Nephron (organoid): ENCODE measurements around the gene PDE4B.

Source experiments
- H3K27ac Mint-ChIP-seq, 3 experiments: 2 replicates each; pipeline ENCODE4 v1.8.0; 2020; ENCODE audit warnings: mixed read lengths in 3 of 3, mild to moderate bottlenecking in 2 of 3, moderate library complexity in 1 of 3
- H3K27me3 Mint-ChIP-seq: 2 replicates; pipeline ENCODE4 v1.8.0; 2021; ENCODE audit warnings: low read depth, mild to moderate bottlenecking, moderate library complexity, mixed read lengths
- H3K36me3 Mint-ChIP-seq: 2 replicates; pipeline ENCODE4 v1.8.0; 2020; ENCODE audit warnings: low read depth, mixed read lengths
- H3K4me1 Mint-ChIP-seq: 2 replicates; pipeline ENCODE4 v1.8.0; 2020; ENCODE audit warnings: mixed read lengths
- H3K4me3 Mint-ChIP-seq, 3 experiments: 2 replicates each; pipeline ENCODE4 v1.8.0; 2020; ENCODE audit warnings: mild to moderate bottlenecking in 3 of 3, mixed read lengths in 3 of 3, moderate library complexity in 2 of 3
- H3K9me3 Mint-ChIP-seq: 2 replicates; pipeline ENCODE4 v1.8.0; 2020; ENCODE audit warnings: mixed read lengths
- TF ChIP-seq, protein P1 (sequence below), 3 experiments: fragments of 200-600 bp; sonication (generic); IDR thresholded peaks; one replicate each; pipeline ENCODE4 v1.5.0; 2021; ENCODE audit warnings: antibody characterized with exemption in 3 of 3; ENCODE audit not compliant: unreplicated experiment in 3 of 3

PDE4B gene

DNA sequence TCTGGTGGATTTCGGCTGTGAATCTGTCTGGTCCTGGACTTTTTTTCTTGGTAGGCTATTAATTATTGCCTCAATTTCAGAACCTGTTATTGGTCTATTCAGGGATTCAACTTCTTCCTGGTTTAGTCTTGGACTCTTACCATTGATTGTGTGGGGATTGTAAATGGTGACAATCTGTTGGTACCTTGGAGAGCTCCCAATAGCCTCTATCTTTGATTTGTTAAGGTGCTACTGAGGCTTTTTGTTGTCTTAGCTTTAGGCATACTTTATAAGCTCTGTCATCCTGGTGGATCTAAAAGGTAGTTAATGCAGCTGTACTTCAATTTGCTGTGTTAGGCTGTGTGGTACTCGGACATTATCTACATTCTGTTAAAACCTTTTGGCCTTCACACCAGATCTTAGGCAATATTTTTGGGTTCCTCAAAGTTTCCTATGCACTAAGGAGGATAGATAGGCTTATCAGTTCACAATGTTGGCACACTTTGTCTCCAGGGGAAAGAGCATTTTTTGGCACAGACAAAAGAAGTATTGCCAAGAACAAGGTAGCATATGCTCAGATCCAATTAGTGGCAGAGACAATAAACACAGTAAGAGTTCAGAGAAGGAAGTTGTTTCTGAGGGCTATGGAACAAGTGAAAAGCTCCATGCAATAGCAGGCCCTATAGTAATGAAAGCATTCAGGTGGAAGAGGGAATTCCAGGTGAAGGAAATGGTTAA is 230.4 kb downstream of the PDE4B start:
- Mint-ChIP-seq H3K27me3 (peaks cover 4% of the 10 kb centered on the region), H3K4me1 (no peaks in the 10 kb centered on the region), H3K36me3 (no peaks in the 10 kb centered on the region), H3K4me3 (no peak overlapping the region), H3K9me3 (peaks cover 2% of the 10 kb centered on the region), H3K27ac (no peak overlapping the region)
- TF ChIP-seq, protein P1, sequence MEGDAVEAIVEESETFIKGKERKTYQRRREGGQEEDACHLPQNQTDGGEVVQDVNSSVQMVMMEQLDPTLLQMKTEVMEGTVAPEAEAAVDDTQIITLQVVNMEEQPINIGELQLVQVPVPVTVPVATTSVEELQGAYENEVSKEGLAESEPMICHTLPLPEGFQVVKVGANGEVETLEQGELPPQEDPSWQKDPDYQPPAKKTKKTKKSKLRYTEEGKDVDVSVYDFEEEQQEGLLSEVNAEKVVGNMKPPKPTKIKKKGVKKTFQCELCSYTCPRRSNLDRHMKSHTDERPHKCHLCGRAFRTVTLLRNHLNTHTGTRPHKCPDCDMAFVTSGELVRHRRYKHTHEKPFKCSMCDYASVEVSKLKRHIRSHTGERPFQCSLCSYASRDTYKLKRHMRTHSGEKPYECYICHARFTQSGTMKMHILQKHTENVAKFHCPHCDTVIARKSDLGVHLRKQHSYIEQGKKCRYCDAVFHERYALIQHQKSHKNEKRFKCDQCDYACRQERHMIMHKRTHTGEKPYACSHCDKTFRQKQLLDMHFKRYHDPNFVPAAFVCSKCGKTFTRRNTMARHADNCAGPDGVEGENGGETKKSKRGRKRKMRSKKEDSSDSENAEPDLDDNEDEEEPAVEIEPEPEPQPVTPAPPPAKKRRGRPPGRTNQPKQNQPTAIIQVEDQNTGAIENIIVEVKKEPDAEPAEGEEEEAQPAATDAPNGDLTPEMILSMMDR (IDR thresholded peaks at IDR 0.05; ENCODE audit: unreplicated experiment in 3 of 3), result no peak

DNA sequence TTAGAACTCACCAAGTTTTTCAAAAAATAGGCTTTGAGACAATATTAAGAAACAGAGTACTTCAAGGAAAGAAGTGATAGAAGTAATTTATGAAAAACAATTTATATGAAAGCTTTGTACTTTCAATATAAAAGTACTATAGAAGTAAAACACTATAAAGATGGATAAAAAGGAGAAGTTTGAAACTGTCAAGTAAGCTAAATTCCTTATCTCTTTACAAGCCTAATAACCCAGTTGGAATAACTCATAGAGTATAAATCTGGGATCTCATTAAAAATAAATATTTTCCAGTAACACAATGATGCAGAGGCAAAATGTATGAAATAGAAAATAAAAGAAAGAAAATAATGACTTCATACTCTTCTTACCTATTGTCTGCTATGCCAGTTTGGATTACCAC is 232.5 kb downstream of the PDE4B start:
- Mint-ChIP-seq H3K27me3 (peaks cover 4% of the 10 kb centered on the region), H3K4me3 (no peak overlapping the region), H3K36me3 (no peaks in the 10 kb centered on the region), H3K9me3 (peaks cover 8% of the 10 kb centered on the region), H3K27ac (no peak overlapping the region), H3K4me1 (no peaks in the 10 kb centered on the region)
- TF ChIP-seq, protein P1 (IDR thresholded peaks at IDR 0.05; ENCODE audit: unreplicated experiment in 3 of 3), result no peak

DNA sequence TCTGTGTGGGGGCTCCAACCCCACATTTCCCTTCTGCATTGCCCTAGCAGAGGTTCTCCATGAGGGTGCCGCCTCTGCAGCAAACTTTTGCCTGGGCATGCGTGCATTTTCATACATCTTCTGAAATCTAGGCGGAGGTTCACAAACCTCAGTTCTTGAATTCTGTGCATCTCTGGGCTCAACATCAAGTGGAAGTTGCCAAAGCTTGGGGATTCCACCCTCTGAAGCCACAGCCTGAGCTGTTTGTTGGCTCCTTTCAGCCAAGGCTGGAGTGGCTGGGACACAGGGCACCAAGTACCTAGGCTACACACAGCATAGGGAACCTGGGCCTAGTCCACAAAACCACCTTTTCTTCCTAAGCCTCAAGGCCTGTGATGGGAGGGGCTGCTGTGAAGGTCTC is 235.3 kb downstream of the PDE4B start:
- H3K9me3 Mint-ChIP-seq, result peaks cover 11% of the 10 kb centered on the region
- no peaks in the 10 kb centered on the region for H3K36me3 Mint-ChIP-seq
- H3K4me1 Mint-ChIP-seq, result no peaks in the 10 kb centered on the region
- no peak overlapping the region for H3K4me3 Mint-ChIP-seq
- peaks cover 4% of the 10 kb centered on the region for H3K27me3 Mint-ChIP-seq
- TF ChIP-seq, protein P1 (IDR thresholded peaks at IDR 0.05; ENCODE audit: unreplicated experiment in 3 of 3), result no peak
- no peak overlapping the region for H3K27ac Mint-ChIP-seq

DNA sequence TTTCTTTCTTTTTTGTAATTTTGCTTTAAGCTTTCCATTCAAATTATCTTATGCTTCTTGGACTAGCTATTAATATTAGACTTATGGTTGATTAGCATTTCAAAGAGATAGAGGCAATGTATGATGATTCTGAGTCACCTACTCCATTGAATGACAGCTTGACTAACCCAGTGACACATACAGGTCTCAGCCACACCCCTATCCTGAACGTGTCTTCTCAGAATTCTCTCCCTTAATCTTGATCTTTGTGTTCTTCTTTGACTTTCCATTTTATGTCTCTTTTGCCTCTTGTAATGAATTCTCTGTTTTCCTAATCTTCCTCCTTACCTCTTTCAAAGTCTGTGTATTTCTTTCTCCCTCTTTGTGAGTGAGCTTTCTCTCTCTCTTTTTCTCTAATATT is 241.1 kb downstream of the PDE4B start:
- H3K36me3 Mint-ChIP-seq, result no peaks in the 10 kb centered on the region
- no peaks in the 10 kb centered on the region for H3K4me1 Mint-ChIP-seq
- H3K9me3 Mint-ChIP-seq, result peaks cover 10% of the 10 kb centered on the region
- TF ChIP-seq, protein P1 (IDR thresholded peaks at IDR 0.05; ENCODE audit: unreplicated experiment in 3 of 3), result no peak
- no peak overlapping the region for H3K27ac Mint-ChIP-seq
- no peak overlapping the region for H3K4me3 Mint-ChIP-seq
- no peaks in the 10 kb centered on the region for H3K27me3 Mint-ChIP-seq

DNA sequence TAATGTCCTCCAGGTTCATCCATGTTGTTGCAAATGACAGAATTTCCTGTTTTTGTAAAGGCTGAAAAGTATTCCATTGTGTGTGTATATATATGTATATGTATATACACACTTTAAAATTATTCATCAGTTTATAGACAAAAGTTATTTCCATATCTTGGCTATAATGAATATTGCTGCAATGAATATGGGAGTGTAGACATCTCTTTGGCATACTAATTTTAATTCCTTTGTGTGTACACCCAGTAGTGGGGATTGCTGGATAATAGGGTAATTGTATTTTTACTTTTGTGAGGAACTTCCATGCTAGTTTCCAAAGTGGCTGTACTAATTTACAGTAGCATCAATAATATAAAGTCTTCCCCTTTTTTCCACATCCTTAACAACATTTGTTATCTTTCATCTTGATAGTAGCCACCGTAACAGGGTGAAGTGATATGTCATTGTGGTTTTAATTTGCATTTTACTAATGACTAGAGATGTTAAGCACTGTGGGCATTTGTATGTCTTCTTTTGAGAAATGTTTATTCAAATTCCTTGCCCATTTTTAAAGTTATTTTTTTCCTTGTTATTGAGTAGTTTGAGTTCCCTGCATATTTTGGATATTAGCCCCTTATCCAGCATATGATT is 243.0 kb downstream of the PDE4B start:
- H3K4me3 Mint-ChIP-seq, result no peak overlapping the region
- H3K27me3 Mint-ChIP-seq, result no peaks in the 10 kb centered on the region
- no peaks in the 10 kb centered on the region for H3K4me1 Mint-ChIP-seq
- H3K36me3 Mint-ChIP-seq, result no peaks in the 10 kb centered on the region
- no peaks in the 10 kb centered on the region for H3K9me3 Mint-ChIP-seq
- no peak overlapping the region for H3K27ac Mint-ChIP-seq
- TF ChIP-seq, protein P1 (IDR thresholded peaks at IDR 0.05; ENCODE audit: unreplicated experiment in 3 of 3), result no peak

DNA sequence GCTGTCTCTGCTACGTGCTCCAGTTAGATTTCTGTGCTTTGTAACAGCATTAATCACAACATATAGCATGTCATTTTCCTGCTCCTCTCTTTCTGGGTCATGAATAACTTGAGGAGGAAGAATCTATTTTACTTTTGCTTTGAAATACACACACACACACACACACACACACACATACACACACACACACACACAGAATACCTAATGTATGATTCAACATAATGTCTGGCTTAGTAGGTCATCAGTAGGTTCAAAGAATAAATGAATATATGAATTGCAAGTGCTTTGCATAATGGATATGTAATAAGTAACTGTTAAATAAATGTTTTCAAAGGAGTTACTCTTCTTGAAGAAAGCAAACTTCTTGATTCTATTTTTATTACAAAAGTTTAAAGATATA is 249.0 kb downstream of the PDE4B start:
- Mint-ChIP-seq H3K36me3 (no peaks in the 10 kb centered on the region), H3K9me3 (no peaks in the 10 kb centered on the region), H3K4me3 (no peak overlapping the region), H3K27ac (no peak overlapping the region), H3K27me3 (no peaks in the 10 kb centered on the region), H3K4me1 (no peaks in the 10 kb centered on the region)
- TF ChIP-seq, protein P1 (IDR thresholded peaks at IDR 0.05; ENCODE audit: unreplicated experiment in 3 of 3), result no peak
